T-helper 1 cell (primary cell): ENCODE data around the gene KLK7.
"Not testable (repeated sequence)": the region's sequence is repeated elsewhere in the genome, so short reads cannot be mapped to it uniquely, and the experiment has no call there.

Experiments
- DNase-seq, 5 donors: peaks; one replicate each; pipeline ENCODE4 v3.0.0-alpha.2; 2012 to 2020

Gene KLK7

DNA sequence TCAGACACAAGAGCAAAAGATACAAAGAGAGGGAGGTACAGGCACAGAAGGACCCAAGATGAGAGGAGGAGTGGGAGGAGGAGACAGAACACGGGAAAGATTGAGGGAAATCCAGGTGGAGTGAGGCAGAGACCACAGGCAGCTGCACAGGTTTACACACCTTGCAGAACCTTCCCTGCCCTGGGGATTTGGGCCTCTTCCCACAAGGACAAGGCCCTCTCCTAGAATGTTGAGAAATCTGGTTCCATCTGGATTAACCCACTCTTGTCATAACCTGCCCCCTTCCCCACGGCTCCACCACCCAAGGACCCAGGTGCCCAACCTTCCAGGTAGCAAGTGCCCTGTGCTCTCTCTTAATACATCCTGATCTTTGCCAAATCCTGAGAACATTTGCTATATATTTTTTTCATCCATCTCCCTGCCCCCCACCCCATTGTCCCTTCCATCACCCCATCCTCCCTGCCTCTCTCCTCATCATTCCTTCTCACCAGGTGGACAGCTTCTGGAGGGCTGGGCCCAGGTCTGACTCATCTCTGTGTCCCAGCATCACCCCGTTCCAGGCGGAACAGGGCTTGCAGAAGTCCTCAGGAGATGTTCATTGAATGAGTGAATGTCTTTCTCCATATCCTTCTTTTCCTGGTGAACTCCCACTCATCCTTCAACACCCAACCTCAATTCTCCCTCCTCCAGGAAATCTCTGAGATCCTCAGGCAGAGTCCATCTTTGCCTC is 26.5 kb upstream of the KLK7 start:
- no peak for DNase-seq

DNA sequence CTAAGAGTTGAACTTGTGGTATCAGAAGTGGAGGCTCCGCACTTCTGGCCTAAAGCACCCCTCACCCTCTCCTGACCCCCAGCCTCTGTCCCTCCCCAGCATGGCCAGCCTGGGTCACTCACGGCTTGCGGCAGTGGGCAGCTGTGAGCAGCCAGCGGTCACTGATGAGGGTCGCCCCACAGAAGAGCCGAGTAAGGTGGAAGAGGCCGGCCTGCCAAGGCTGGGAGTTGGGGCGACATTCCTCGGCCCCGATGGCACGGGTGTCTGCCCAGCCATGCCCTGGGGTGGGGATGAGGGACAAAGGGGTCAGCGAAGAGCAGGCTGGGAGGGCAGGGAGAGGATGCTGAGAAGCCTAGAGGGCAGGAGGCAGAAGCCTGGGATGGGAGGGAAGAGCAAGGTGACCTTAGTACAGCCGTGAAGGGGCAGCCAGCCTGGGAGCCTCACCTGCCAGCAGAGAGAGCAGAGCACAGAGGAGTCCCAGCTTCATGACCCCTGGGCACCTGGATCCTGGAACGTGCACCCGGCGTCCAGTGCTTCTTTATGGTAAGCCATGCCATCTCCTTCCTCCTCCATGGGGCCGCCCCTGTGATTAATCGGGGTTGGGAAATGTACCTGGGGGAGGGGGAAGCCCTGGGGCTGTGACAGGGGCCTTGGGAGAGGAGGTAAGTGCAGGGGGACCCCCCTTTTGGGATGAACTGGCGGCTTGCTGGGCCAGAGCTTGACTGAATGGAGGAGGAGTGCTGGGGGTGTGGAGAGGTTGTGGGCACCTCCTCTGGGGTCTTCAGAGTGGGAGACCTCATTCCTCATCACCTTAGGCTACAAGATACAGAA is 25.6 kb upstream of the KLK7 start:
- DNase-seq = no peak

DNA sequence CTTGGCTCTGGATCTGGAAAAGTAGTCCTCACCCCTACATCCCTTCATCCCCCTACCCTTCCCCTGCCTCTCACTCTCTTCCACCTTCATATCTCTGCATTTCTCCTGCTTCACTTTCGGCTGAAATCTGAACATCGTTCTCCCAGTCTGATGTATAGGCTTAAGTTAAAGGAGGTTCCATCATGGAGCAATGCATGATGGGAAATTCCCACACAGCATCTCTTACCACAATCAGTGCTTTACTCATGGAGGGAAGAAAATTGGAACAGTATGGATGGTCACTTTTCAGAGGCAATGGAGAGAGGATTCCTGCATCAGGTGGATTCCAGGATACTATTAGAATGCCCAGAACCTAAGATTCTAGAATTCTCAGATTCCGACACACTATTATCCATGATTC is 23.8 kb upstream of the KLK7 start:
- DNase-seq = no peak

DNA sequence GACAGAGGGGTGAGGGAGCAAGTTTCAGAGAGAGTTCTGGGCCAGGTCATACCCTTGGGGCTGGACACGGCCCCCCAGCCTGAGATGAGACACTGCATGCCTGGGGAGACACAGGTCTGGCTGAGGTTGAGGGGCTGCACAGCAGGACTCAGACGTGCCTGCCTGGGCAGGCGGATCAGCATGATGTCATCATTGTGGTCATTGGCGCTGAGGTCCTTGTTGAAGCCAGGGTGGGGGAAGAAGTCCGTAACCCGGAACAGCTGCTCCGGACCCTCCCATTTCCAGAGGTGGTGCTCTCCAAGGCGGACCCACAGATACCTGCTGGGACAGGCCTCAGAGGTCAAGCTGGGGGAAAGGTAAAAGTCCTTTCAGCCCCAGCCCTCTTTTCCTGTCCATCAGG is 22.7 kb upstream of the KLK7 start:
- no peak for DNase-seq

GRCh38 chr19:51005248-51005647 is 21.5 kb upstream of the KLK7 start:
- DNase-seq = no peak

DNA sequence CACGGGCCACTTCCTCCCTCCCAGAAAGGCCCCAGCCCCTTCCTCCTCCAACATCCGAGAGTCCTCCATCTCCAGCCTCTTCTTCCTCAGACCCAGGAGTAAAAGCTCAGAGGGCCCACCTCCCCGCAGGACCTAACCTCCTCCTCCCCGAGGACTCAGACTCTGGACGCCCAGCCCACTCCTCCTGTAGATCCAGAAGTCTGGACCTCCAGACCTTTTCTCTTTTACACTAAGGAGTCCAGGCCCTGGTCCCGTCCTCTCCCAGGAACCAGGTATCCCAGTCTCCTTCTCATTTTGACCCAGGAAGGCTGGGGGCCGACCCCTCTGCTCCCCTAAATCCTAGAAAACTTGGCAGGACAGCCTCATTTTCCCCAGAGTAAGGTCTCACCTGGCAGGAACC is 19.6 kb upstream of the KLK7 start:
- no peak for DNase-seq

GRCh38 chr19:51002542-51003311 is 19.0 kb upstream of the KLK7 start:
- peak in 1 of 5 donors; percentile 28 for DNase-seq

DNA sequence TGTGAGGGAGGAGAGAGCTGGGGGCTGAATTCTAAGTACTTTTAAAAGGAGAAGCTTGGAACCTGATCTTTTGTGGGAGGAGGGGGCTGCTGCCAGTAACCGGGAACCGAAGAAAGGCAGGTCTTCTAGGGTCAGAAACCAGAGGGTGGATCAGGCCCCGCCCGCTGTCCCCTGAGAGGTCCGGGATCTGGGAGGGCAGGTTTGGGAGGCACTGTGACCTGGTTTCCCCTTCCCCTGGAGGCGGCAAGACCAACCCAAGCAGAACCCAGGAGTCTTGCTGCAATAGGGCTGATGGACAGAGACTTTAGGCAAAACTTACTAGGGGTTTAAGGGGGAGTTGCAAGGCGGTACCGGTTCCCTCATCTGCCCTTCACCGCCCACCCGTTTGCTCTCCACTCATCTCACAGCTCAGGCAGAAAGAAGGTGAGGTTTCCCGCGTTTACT is 18.4 kb upstream of the KLK7 start:
- DNase-seq = no peak

DNA sequence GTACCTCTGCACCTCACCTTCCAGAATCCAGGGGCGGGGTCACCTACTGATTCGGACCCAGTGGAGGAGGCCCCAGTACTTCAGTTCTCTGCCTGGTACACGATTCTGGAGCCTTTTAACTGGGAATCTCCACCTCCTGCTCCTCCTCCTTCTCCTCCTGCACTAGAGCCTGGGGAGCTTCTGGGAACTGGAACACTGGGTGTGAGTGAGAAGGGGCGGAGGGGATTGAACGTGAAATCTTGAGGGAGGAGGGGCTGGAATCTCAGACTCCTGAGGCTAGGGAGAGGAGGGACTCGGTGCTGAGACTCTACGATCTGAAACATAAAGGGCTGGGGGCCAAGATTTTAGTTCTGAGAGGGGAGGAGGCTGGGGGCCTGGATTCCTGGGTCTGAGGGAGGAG is 17.8 kb upstream of the KLK7 start, which contains the start of gene KLK8:
KLK8 (minus strand) TSS at position 90 of the 400 bp plus-strand sequence. CDS start 437 bp downstream, outside the sequence.
- no peak for DNase-seq

- DNase-seq = no peak
Measured at GRCh38 chr19:51000981-51001380, 17.3 kb upstream of the KLK7 start.

- DNase-seq = no peak
Measured at GRCh38 chr19:51000426-51000825, 16.7 kb upstream of the KLK7 start.

- DNase-seq = no peak
Measured at GRCh38 chr19:50998686-50999085, 15.0 kb upstream of the KLK7 start.

- DNase-seq = no peak
Measured at GRCh38 chr19:50998061-50998460, 14.3 kb upstream of the KLK7 start.

DNA sequence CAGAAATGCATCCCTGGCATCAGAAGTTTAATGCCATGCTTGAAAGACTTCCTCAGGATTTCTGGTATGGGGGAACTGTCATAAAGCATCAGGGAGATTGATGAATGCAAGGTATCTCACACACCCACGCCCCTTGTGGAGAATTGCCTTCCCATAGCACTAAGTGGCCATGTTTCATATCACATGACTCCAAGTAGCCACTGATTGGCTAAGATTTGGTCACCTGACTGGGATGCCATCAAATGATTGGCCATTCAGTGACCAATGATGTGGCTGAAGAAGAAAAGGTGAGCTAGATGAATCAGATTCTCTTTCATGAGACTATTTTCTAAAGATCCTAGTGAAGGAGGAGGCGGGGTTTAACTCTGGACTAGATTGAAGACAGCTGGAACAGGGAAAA is 10.4 kb upstream of the KLK7 start:
- no peak for DNase-seq

DNA sequence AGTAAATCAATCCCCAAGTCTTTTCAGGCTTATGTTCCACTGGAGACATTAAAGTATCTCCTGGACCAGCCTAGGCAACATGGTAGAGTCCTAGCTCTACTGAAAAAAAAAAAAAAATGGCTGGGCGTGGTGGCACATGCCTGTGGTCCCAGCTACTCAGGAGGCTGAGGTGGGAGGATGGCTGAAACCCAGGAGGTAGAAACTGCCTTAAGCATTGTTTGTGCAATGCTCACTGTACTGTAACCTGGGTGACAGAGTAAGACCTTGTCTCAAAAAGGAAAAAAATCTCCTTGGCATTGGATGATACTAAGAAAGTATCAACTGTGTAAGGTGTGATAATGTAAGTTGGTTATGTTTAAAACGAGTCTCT is 8.9 kb upstream of the KLK7 start:
- no peak for DNase-seq

GRCh38 chr19:50984416-50984815 is 699 bp upstream of the KLK7 start:
- not testable (repeated sequence) for DNase-seq

DNA sequence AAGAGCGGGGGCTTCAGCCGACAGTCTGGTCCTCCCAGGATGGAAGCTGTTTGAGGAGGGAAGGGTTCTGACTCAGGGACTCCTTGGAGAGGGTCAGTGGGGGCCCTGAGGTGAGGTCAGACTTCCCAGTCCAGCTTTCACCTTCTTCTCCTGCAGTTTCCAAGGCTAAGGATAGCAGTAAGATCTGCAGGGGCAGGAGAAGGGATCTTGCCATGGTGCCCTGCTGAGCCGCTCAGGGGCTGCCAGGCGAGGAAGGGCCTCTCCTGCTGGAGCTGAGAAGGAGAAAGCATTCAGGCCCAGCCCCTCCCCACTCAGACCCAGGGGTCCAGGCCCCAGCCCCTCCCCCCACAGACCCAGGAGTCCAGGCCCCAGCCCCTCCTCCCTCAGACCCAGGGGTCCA is 1.5 kb downstream of the KLK7 start:
- no peak for DNase-seq

DNA sequence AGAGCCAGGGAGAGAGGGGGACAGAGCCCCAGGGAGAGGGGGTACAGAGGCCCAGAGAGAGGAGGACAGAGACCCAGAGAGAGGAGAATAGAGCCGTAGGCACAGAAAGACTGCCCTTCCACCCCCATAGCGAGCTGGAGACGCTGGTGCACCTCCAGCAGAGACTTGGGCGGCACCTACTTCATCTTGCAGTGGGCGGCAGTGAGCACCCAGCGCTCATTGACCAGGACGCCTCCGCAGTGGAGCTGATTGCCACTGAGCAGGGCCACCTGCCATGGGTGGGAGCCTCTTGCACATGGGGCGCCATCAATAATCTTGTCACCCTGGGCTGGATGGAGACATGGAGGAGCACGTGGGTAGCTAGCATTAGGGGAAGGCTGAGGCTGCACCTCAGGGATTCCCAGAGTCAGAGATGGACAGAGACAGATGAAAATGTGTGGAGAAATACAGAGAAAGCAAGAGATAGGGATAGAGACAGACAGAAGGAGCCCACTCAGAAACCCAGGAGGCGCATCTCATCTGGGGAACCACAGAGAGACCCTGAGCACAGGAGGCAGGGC is 2.0 kb downstream of the KLK7 start:
- no peak for DNase-seq

DNA sequence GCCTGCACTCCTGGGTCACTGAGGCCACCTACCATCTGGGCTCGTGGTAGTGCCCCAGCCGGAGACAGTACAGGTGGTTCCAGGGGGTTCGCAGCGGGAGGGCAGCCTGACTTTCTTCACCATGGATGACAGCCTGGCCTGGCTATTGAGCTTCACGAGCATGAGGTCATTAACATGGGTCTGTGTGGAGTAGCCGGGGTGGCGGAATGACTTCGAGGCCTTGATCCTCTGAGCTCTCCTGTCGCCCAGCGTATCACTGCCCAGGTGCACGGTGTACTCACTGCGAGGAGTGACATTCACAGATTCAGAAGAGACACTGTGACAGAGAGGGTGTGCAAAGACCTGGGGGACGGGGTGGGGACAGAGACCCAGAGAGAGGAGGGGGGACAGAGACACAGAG is 3.5 kb downstream of the KLK7 start:
- DNase-seq = no peak

GRCh38 chr19:50979758-50980157 is 4.0 kb downstream of the KLK7 start:
- DNase-seq = no peak

GRCh38 chr19:50978772-50979390 is 4.8 kb downstream of the KLK7 start:
- DNase-seq = no peak

DNA sequence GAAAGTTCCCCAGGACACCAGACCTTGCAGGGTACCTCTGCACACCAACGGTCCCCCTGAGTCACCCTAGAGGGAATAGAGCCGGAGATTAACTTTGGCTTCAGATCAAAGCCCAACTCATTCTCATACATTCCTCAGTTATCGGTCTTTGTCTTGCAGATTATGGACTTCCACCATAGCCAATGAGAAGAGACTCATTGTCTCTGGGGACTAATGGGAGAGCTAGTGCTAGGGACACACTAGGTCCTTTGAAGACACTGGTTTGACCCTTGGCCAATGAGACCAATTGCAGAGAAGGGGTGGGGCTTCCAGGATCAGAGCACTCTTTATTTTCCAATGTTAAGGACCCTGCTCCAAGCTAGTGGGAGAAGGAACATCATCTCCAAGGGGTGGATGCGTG is 6.1 kb downstream of the KLK7 start:
- DNase-seq = no peak

DNA sequence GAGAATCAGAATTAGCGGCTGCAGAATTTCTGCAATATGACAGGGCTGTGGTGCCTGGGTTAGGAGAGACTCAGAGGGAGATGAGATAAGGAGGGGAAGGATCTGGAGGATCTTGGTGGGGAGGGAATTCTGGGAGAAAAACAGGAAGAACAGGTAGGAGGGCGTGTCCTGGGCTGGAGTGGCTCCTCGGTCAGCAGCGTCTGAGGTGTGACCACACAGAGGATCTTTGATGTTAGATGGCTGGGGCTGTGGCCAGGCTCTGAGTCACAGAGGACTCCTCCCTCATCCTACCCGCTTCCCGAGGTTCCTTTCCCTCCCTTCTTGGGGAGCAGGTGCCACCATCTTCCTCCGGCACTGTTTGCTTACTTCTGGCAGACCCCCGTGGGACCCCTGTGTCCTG is 8.0 kb downstream of the KLK7 start:
- no peak for DNase-seq
